HepG2 (cell line): Measurements from ENCODE around the gene HRG. TPM values are rescaled to one million over a fixed set of nuclear protein-coding genes. Genes with fewer than 3 reads are reported as not detected.

Source experiments
- ARNT2 ChIP-seq: sonication (generic); formaldehyde crosslinking; IDR thresholded peaks from 2 replicates; pipeline ENCODE4 v1.8.0; 2022; ENCODE audit warnings: mild to moderate bottlenecking, low read depth, missing genetic modification reagents, moderate library complexity
- ERF ChIP-seq: IDR thresholded peaks from 2 replicates; pipeline ENCODE4 v1.6.1; 2018; ENCODE audit warnings: missing biosample characterization, missing genetic modification reagents
- MAZ ChIP-seq, 2 experiments: sonication (generic) in 1 of 2; formaldehyde crosslinking in 1 of 2; IDR thresholded peaks; 2 replicates each; pipeline versions ENCODE4 v1.5.0 to v1.6.1; 2012 to 2020; ENCODE audit warnings: low read depth in 2 of 2, mild to moderate bottlenecking in 2 of 2, borderline replicate concordance in 1 of 2, improper control_type of control experiment in 1 of 2, low read length in 1 of 2, missing genetic modification reagents in 1 of 2, moderate library complexity in 1 of 2
- NCOA5 ChIP-seq: sonication (generic); formaldehyde crosslinking; IDR thresholded peaks from 2 replicates; pipeline ENCODE4 v1.4.0; 2020; ENCODE audit warnings: missing genetic modification reagents
- SSRP1 ChIP-seq: IDR thresholded peaks from 2 replicates; pipeline ENCODE4 v1.6.1; 2016; ENCODE audit warnings: control low read depth
- STAT5B ChIP-seq: sonication (generic); formaldehyde crosslinking; IDR thresholded peaks from 2 replicates; pipeline ENCODE4 v1.4.0; 2020; ENCODE audit warnings: missing genetic modification reagents
- ZMAT3 ChIP-seq: sonication (generic); formaldehyde crosslinking; conservative IDR thresholded peaks from 2 replicates; pipeline ENCODE4 v1.7.0; 2021; ENCODE audit warnings: missing genetic modification reagents
- ZMYM4 ChIP-seq: sonication (generic); formaldehyde crosslinking; IDR thresholded peaks from 2 replicates; pipeline ENCODE4 v1.8.1; 2023; ENCODE audit warnings: mild to moderate bottlenecking, missing genetic modification reagents
- ZNF235 ChIP-seq: sonication (generic); formaldehyde crosslinking; IDR thresholded peaks from 2 replicates; pipeline ENCODE4 v1.8.1; 2023; ENCODE audit warnings: mild to moderate bottlenecking, missing genetic modification reagents, borderline replicate concordance
- ZNF253 ChIP-seq: sonication (generic); formaldehyde crosslinking; IDR thresholded peaks from 2 replicates; pipeline ENCODE4 v1.8.0; 2022; ENCODE audit warnings: mild to moderate bottlenecking, missing genetic modification reagents, borderline replicate concordance
- ZNF616 ChIP-seq: sonication (generic); formaldehyde crosslinking; IDR thresholded peaks from 2 replicates; pipeline ENCODE4 v1.5.0; 2020; ENCODE audit warnings: low read depth, mild to moderate bottlenecking, missing genetic modification reagents
- ZNF7 ChIP-seq: IDR thresholded peaks from 2 replicates; pipeline ENCODE4 v1.6.1; 2016; ENCODE audit warnings: missing biosample characterization, missing genetic modification reagents
- ZNF761 ChIP-seq: sonication (generic); formaldehyde crosslinking; conservative IDR thresholded peaks from 2 replicates; pipeline ENCODE4 v1.4.0; 2020; ENCODE audit warnings: mild to moderate bottlenecking, missing genetic modification reagents
- ZNF775 ChIP-seq: sonication (generic); formaldehyde crosslinking; IDR thresholded peaks from 2 replicates; pipeline ENCODE4 v1.4.0; 2020; ENCODE audit warnings: missing genetic modification reagents, mild to moderate bottlenecking, moderate library complexity, borderline replicate concordance
- polyA plus RNA-seq, 8 experiments: library from polyadenylated mRNA; depleted of rRNA in 3 of 8; stranded (reverse) in 7 of 8; unstranded in 1 of 8; fragments of >200 nt; fragmentation: Illumina TruSeq in 4 of 8; extraction: Trizol in 4 of 8; gene quantifications; 2 replicates each; pipeline versions ENCODE4 v1.2.1 to v1.2.3, GENCODE V29; 2011 to 2016; ENCODE audit warnings: low read depth in 4 of 8, missing spikeins in 1 of 8, mixed read lengths in 1 of 8; ENCODE audit not compliant: insufficient read depth in 1 of 8
- total RNA-seq, 5 experiments: library from RNA; depleted of rRNA; stranded (reverse); fragments of >200 nt; fragmentation: Illumina TruSeq; extraction: Trizol; gene quantifications; 2 replicates each; pipeline ENCODE4 v1.2.3, GENCODE V29; 2016; ENCODE audit warnings: low read depth in 1 of 5
- TF ChIP-seq, protein P1 (sequence below): sonication (generic); formaldehyde crosslinking; IDR thresholded peaks from 2 replicates; pipeline ENCODE4 v1.5.0; 2020; ENCODE audit warnings: missing genetic modification reagents
- TF ChIP-seq, protein P2 (sequence below): sonication (generic); formaldehyde crosslinking; IDR thresholded peaks from 2 replicates; pipeline ENCODE4 v1.4.0; 2020; ENCODE audit warnings: missing genetic modification reagents
- TF ChIP-seq, protein P3 (sequence below): sonication (generic); formaldehyde crosslinking; IDR thresholded peaks from 2 replicates; pipeline ENCODE4 v1.8.1; 2022; ENCODE audit warnings: mild to moderate bottlenecking, missing genetic modification reagents
- TF ChIP-seq, protein P4 (sequence below): sonication (generic); formaldehyde crosslinking; IDR thresholded peaks from 2 replicates; pipeline ENCODE4 v1.8.1; 2023; ENCODE audit warnings: mild to moderate bottlenecking, inconsistent platforms, moderate library complexity, missing genetic modification reagents, borderline replicate concordance
- TF ChIP-seq, protein P5 (sequence below): sonication (generic); formaldehyde crosslinking; IDR thresholded peaks from 2 replicates; pipeline ENCODE4 v1.8.0; 2023; ENCODE audit warnings: mild to moderate bottlenecking, missing genetic modification reagents
- TF ChIP-seq, protein P6 (sequence below): sonication (generic); formaldehyde crosslinking; IDR thresholded peaks from 2 replicates; pipeline ENCODE4 v1.4.0; 2020; ENCODE audit warnings: missing genetic modification reagents

HRG gene
- total and polyA plus RNA-seq, 2 of the 13 experiments (the other 11 are each of a cell fraction or from before 2014, with no cell fraction given) = 0.09 to 0.11 TPM

DNA sequence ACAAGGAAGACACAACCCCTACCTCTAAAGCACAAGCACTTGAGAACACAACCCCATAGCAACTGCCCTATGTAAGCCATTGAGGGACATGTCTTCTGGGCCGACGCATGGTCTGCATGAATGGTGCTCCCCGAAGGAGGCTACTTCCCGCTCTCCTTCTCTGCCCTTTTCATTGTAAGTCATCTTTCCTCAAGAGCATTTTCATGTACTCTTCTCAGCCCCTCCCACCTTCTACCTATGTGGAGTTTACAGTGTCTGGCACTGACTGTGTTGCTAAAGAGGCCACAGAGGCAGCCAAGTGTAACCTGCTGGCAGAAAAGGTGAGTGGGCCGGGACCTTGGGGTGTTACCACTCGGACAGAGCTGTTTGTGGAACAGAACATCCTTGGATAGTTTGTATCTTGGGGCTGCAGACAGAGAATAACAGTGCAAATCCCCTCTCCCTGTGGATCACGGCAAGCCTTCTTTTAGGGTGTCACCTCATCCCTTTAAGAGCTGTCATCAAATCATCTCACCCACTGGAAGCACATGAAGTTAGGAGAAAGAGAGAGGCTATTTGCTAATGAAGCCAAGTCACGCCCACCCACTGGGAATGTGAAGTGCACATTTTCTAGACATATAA, 47.4 kb upstream of the HRG start (continued):
- TF ChIP-seq ZNF235 (CRISPR knock-in tag) (no peak), ZMAT3 (CRISPR knock-in tag) (peak; percentile 45; the same call in 1 of the 2 replicates), SSRP1 (CRISPR knock-in tag) (peak; percentile 99), MAZ (IDR thresholded peaks at IDR 0.05; ENCODE audit: borderline replicate concordance, low read depth, low read length) (no peak), MAZ (CRISPR knock-in tag; IDR thresholded peaks at IDR 0.05; ENCODE audit: low read depth) (peak; percentile 11; the same call in 1 of the 2 replicates), ZNF775 (CRISPR knock-in tag) (peak; percentile 50; the same call in 1 of the 2 replicates), NCOA5 (CRISPR knock-in tag) (no peak; the same call in 1 of the 2 replicates), ZNF253 (CRISPR knock-in tag) (no peak), ZNF761 (no peak), ERF (CRISPR knock-in tag) (0 out of 2 replicates have a peak, but pooled peaks have one; percentile 41), STAT5B (no peak), ZNF7 (no peak), ARNT2 (no peak), ZMYM4 (CRISPR knock-in tag) (peak; percentile 39; the same call in 1 of the 2 replicates), ZNF616 (0 out of 2 replicates have a peak, but pooled peaks have one; percentile 22)
- TF ChIP-seq, protein P1, sequence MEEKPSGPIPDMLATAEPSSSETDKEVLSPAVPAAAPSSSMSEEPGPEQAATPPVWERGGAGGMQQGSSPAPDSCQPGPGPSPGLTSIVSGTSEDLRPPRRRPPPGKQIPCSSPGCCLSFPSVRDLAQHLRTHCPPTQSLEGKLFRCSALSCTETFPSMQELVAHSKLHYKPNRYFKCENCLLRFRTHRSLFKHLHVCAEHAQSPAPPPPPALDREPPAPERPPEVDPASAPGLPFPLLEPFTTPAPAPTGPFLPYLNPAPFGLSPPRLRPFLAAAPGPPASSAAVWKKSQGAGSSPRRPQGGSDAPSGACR (CRISPR knock-in tag) = peak; percentile 50; the same call in 1 of the 2 replicates
- TF ChIP-seq, protein P2, sequence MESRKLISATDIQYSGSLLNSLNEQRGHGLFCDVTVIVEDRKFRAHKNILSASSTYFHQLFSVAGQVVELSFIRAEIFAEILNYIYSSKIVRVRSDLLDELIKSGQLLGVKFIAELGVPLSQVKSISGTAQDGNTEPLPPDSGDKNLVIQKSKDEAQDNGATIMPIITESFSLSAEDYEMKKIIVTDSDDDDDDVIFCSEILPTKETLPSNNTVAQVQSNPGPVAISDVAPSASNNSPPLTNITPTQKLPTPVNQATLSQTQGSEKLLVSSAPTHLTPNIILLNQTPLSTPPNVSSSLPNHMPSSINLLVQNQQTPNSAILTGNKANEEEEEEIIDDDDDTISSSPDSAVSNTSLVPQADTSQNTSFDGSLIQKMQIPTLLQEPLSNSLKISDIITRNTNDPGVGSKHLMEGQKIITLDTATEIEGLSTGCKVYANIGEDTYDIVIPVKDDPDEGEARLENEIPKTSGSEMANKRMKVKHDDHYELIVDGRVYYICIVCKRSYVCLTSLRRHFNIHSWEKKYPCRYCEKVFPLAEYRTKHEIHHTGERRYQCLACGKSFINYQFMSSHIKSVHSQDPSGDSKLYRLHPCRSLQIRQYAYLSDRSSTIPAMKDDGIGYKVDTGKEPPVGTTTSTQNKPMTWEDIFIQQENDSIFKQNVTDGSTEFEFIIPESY (CRISPR knock-in tag) = no peak
- TF ChIP-seq, protein P3, sequence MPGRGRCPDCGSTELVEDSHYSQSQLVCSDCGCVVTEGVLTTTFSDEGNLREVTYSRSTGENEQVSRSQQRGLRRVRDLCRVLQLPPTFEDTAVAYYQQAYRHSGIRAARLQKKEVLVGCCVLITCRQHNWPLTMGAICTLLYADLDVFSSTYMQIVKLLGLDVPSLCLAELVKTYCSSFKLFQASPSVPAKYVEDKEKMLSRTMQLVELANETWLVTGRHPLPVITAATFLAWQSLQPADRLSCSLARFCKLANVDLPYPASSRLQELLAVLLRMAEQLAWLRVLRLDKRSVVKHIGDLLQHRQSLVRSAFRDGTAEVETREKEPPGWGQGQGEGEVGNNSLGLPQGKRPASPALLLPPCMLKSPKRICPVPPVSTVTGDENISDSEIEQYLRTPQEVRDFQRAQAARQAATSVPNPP (CRISPR knock-in tag) = peak; percentile 71; the same call in 1 of the 2 replicates
- TF ChIP-seq, protein P4, sequence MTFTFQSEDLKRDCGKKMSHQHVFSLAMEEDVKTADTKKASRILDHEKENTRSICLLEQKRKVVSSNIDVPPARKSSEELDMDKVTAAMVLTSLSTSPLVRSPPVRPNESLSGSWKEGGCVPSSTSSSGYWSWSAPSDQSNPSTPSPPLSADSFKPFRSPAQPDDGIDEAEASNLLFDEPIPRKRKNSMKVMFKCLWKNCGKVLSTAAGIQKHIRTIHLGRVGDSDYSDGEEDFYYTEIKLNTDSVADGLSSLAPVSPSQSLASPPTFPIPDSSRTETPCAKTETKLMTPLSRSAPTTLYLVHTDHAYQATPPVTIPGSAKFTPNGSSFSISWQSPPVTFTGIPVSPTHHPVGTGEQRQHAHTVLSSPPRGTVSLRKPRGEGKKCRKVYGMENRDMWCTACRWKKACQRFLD = 0 out of 2 replicates have a peak, but pooled peaks have one; percentile 31
- TF ChIP-seq, protein P5, sequence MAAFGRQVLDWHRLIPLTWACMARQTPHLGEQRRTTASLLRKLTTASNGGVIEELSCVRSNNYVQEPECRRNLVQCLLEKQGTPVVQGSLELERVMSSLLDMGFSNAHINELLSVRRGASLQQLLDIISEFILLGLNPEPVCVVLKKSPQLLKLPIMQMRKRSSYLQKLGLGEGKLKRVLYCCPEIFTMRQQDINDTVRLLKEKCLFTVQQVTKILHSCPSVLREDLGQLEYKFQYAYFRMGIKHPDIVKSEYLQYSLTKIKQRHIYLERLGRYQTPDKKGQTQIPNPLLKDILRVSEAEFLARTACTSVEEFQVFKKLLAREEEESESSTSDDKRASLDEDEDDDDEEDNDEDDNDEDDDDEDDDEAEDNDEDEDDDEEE = 0 out of 2 replicates have a peak, but pooled peaks have one; percentile 84
- TF ChIP-seq, protein P6, sequence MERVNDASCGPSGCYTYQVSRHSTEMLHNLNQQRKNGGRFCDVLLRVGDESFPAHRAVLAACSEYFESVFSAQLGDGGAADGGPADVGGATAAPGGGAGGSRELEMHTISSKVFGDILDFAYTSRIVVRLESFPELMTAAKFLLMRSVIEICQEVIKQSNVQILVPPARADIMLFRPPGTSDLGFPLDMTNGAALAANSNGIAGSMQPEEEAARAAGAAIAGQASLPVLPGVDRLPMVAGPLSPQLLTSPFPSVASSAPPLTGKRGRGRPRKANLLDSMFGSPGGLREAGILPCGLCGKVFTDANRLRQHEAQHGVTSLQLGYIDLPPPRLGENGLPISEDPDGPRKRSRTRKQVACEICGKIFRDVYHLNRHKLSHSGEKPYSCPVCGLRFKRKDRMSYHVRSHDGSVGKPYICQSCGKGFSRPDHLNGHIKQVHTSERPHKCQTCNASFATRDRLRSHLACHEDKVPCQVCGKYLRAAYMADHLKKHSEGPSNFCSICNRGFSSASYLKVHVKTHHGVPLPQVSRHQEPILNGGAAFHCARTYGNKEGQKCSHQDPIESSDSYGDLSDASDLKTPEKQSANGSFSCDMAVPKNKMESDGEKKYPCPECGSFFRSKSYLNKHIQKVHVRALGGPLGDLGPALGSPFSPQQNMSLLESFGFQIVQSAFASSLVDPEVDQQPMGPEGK = 0 out of 2 replicates have a peak, but pooled peaks have one; percentile 1
